Brain microvascular endothelial cell (primary cell): ENCODE results near the gene GAPVD1.

Experiments
- DNase-seq: peaks from one replicate; pipeline ENCODE4 v3.0.0-alpha.2; 2020
- H3K27ac ChIP-seq: fragments of 250-450 bp; sonication (Bioruptor Pico); 2 replicates; pipeline ENCODE4 v1.5.1; 2020; ENCODE audit warnings: mild to moderate bottlenecking, moderate library complexity
- H3K27me3 ChIP-seq: fragments of 250-450 bp; sonication (Bioruptor Pico); replicated peaks from 2 replicates; pipeline ENCODE4 v1.5.1; 2020; ENCODE audit warnings: mild to moderate bottlenecking
- H3K36me3 ChIP-seq: fragments of 250-450 bp; sonication (Bioruptor Pico); replicated peaks from 2 replicates; pipeline ENCODE4 v1.5.1; 2020; ENCODE audit warnings: mild to moderate bottlenecking
- H3K4me3 ChIP-seq: 2 replicates; pipeline ENCODE4 v1.5.1; 2011; ENCODE audit warnings: low read depth, mild to moderate bottlenecking, control low read depth, low read length, moderate library complexity
- in situ Hi-C: cut with HindIII; loops from 2 replicates; pipeline ENCODE4 v1.10.0; 2017; ENCODE audit warnings: low sequenced_read_pairs, low pct_ligation_motif_present
- TF ChIP-seq, protein P1 (sequence below): IDR thresholded peaks from 2 replicates; pipeline ENCODE4 v1.5.1; 2011; ENCODE audit warnings: low read depth, mild to moderate bottlenecking, moderate library complexity, low read length, control low read depth, inconsistent platforms; ENCODE audit errors: missing control alignments

GAPVD1 gene

DNA sequence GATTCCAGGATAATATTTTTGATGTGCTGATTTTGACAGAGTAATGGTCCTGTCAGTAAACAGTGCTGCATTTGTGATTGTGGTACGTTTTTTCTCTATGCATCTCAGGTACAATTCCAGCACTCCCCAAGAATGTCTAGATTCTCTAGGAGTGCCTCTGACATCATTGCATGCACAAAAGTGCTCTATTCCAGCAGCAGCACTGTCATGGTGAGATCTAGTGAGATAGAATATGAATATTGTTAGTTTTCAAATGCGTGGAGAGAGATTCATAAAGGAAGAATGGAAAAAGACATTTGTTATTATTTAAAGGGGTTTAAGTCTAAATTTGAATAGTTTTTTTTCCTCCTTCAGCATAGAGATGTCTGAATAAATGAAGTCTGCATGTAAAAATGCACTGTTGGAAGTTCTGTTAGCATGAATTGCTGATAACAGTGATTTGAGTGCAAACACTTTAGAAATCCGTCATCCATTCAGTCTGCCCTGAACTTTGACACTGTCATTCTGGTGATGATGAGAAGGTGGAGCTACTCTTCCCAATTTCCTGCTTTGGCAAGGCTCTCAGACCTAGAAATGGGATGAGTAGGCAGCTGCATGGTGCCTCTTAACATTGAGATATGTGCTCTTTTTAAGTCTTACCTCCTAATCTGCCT, 84.6 kb downstream of the GAPVD1 start:
- H3K27ac ChIP-seq = no peak overlapping the region
- H3K36me3 ChIP-seq = peaks cover 58% of the 10 kb centered on the region
- no peak overlapping the region for H3K4me3 ChIP-seq
- in situ Hi-C loops = no loop called here
- no peaks in the 10 kb centered on the region for H3K27me3 ChIP-seq
- TF ChIP-seq, protein P1, sequence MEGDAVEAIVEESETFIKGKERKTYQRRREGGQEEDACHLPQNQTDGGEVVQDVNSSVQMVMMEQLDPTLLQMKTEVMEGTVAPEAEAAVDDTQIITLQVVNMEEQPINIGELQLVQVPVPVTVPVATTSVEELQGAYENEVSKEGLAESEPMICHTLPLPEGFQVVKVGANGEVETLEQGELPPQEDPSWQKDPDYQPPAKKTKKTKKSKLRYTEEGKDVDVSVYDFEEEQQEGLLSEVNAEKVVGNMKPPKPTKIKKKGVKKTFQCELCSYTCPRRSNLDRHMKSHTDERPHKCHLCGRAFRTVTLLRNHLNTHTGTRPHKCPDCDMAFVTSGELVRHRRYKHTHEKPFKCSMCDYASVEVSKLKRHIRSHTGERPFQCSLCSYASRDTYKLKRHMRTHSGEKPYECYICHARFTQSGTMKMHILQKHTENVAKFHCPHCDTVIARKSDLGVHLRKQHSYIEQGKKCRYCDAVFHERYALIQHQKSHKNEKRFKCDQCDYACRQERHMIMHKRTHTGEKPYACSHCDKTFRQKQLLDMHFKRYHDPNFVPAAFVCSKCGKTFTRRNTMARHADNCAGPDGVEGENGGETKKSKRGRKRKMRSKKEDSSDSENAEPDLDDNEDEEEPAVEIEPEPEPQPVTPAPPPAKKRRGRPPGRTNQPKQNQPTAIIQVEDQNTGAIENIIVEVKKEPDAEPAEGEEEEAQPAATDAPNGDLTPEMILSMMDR = no peak
- no peak for DNase-seq

DNA sequence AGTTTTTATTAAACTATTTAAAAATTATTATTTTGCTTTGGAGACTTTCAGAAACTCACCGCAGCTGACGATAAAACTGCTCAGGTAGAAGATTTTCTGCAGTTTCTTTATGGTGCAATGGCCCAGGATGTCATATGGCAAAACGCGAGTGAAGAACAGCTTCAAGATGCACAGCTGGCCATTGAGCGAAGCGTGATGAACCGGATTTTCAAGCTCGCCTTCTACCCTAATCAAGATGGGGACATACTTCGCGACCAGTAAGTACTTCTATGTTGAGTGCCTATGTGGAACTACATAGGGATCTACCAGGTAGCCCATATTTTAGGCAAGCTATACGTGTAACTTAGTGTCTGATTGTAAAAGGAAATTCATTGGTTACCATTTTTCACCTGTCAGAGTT, 94.0 kb downstream of the GAPVD1 start:
- Histone ChIP-seq H3K27ac (no peak overlapping the region), H3K36me3 (peaks cover 63% of the 10 kb centered on the region), H3K27me3 (no peaks in the 10 kb centered on the region), H3K4me3 (no peak overlapping the region)
- DNase-seq = no peak
- in situ Hi-C loops = no loop called here
- TF ChIP-seq, protein P1 = no peak

DNA sequence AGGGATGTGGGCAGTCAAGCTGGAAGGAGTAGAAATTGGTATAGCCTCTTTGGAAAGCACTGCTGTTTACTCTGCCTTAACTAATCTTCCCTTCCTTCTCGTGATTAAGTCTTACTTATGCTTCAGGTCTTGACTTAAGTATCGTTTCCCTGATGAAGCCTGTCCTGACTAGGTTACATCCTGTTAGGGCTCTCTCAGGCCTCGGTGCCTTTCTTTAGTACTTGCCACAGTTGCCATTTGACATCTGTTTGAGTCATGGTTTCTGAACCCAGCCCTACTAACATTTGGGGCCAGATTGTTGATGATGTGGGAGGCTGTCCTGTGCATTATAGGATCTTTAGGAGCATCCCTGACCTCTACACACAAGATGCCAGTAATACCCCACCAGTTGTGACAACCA, 94.4 kb downstream of the GAPVD1 start:
- no peaks in the 10 kb centered on the region for H3K27me3 ChIP-seq
- no peak for DNase-seq

DNA sequence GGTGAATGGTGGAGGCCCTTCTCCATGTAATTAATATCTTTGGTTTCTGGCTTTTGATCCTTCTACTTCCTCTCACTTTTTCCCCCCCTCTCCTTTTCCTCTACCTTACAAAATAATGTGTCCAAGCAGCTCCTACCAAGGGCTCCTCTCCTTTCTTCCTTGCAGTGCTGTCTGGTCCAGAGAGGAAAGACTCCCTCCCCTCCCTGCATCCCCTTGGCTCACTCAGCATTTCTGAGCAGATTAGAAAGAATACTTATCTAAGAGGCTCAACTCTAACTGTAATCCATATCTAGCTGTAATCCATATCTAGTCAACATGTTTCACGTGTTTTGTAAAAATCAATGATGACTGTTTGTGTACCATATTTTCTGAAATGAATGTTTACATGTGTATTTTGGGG, 97.4 kb downstream of the GAPVD1 start:
- Histone ChIP-seq H3K36me3 (peaks cover 60% of the 10 kb centered on the region), H3K27ac (no peak overlapping the region), H3K4me3 (no peak overlapping the region), H3K27me3 (no peaks in the 10 kb centered on the region)
- in situ Hi-C loops = no loop called here
- DNase-seq = no peak
- TF ChIP-seq, protein P1 = no peak

More for the DNA sequence above, 94.4 kb downstream of the GAPVD1 start:
- Histone ChIP-seq H3K4me3 (no peak overlapping the region), H3K27ac (no peak overlapping the region), H3K36me3 (peaks cover 63% of the 10 kb centered on the region)
- TF ChIP-seq, protein P1 = no peak
- in situ Hi-C loops = no loop called here

DNA sequence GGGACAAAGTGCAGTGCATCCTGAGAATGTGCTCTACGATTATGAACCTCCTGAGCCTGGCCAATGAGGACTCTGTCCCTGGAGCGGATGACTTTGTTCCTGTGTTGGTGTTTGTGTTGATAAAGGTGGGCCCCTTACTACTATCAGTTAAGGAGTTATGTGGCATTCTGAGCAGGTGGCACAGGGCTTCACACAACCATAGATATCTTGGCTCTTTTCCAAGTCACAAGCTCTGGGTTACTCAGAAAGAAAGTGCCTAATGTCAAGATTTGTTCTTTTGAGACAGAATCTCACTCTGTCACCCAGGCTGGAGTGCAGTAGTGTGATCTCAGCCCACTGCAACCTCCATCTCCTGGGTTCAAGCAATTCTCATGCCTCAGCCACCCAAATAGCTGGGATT, 99.0 kb downstream of the GAPVD1 start:
- in situ Hi-C loops = no loop called here
- Histone ChIP-seq H3K36me3 (peaks cover 62% of the 10 kb centered on the region), H3K27me3 (no peaks in the 10 kb centered on the region), H3K4me3 (no peak overlapping the region), H3K27ac (no peak overlapping the region)
- DNase-seq = no peak
- TF ChIP-seq, protein P1 = no peak
